ENCODE measurements around the gene LOXL1.

The LOXL1 gene

GRCh38 chr15:73889762-73890124, 36.5 kb upstream of the LOXL1 start:
- Histone ChIP-seq H3K27ac (ENCODE audit: low read length) (no peak overlapping the region), H3K9ac (ENCODE audit: low read length) (no peak overlapping the region), H3K36me3 (ENCODE audit: control insufficient read depth, low read depth, low read length) (no peaks in the 10 kb centered on the region), H3K4me3 (ENCODE audit: low read length) (no peak overlapping the region), H3K27me3 (ENCODE audit: control insufficient read depth, insufficient read depth, low read length) (no peaks in the 10 kb centered on the region), H3K9me3 (ENCODE audit: control insufficient read depth, low read depth, low read length) (peaks cover 4% of the 10 kb centered on the region), H3K4me1 (ENCODE audit: control insufficient read depth, low read depth, low read length) (no peaks in the 10 kb centered on the region)

- Histone ChIP-seq H3K27ac (ENCODE audit: low read length) (no peak overlapping the region), H3K9me3 (ENCODE audit: control insufficient read depth, low read depth, low read length) (peaks cover 4% of the 10 kb centered on the region), H3K27me3 (ENCODE audit: control insufficient read depth, insufficient read depth, low read length) (no peaks in the 10 kb centered on the region), H3K9ac (ENCODE audit: low read length) (no peak overlapping the region), H3K4me1 (ENCODE audit: control insufficient read depth, low read depth, low read length) (no peaks in the 10 kb centered on the region), H3K36me3 (ENCODE audit: control insufficient read depth, low read depth, low read length) (no peaks in the 10 kb centered on the region), H3K4me3 (ENCODE audit: low read length) (no peak overlapping the region)
Measured at GRCh38 chr15:73891328-73892315, 34.6 kb upstream of the LOXL1 start.

DNA sequence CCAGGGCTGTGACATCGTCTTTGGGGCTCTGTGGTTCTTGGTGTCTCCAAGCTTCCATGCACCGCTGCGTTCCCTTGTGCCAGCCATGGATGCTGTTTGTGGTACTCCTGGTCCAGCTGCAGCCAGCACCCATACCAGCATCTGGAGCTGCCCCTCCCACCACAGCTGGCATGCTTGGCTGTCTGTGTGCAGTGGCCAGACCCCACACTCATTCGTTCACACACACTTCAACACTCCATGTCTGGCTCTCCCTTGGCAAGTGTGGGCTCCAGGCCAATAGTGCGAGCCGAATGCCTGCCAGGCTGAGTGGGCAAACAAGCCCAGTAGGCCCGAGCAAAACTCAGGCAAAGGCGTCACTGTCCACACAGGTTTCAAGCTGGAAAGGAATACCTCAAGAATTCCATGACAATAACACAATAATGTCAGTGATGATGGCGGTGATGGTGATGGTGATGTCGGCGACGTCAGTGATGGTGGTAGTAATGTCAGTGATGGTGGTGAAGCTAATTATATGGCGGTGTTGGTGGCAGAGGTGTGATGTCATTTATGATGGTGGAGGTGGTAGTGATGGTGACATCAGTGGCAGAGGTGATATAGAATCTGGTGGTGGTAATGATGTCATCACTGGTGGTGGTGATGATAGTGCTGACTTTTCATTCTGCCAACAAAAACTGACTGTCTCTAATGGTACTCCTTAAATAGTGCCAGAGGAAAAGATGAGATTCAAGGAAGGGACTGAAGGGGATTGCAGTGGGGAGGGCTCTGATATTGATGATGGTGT, 33.6 kb upstream of the LOXL1 start:
- Histone ChIP-seq H3K4me1 (ENCODE audit: control insufficient read depth, low read depth, low read length) (no peaks in the 10 kb centered on the region), H3K9ac (ENCODE audit: low read length) (no peak overlapping the region), H3K4me3 (ENCODE audit: low read length) (no peak overlapping the region), H3K27ac (ENCODE audit: low read length) (no peak overlapping the region), H3K36me3 (ENCODE audit: control insufficient read depth, low read depth, low read length) (no peaks in the 10 kb centered on the region), H3K9me3 (ENCODE audit: control insufficient read depth, low read depth, low read length) (peaks cover 4% of the 10 kb centered on the region), H3K27me3 (ENCODE audit: control insufficient read depth, insufficient read depth, low read length) (no peaks in the 10 kb centered on the region)

GRCh38 chr15:73894133-73894814, 32.0 kb upstream of the LOXL1 start:
- Histone ChIP-seq H3K36me3 (ENCODE audit: control insufficient read depth, low read depth, low read length) (no peaks in the 10 kb centered on the region), H3K4me1 (ENCODE audit: control insufficient read depth, low read depth, low read length) (no peaks in the 10 kb centered on the region), H3K9me3 (ENCODE audit: control insufficient read depth, low read depth, low read length) (peaks cover 4% of the 10 kb centered on the region), H3K27ac (ENCODE audit: low read length) (no peak overlapping the region), H3K4me3 (ENCODE audit: low read length) (no peak overlapping the region), H3K27me3 (ENCODE audit: control insufficient read depth, insufficient read depth, low read length) (no peaks in the 10 kb centered on the region), H3K9ac (ENCODE audit: low read length) (no peak overlapping the region)

- H3K36me3 ChIP-seq (ENCODE audit: control insufficient read depth, low read depth, low read length), result no peaks in the 10 kb centered on the region
- H3K27ac ChIP-seq (ENCODE audit: low read length), result no peak overlapping the region
- H3K4me3 ChIP-seq (ENCODE audit: low read length), result no peak overlapping the region
- no peaks in the 10 kb centered on the region for H3K9me3 ChIP-seq (ENCODE audit: control insufficient read depth, low read depth, low read length)
- no peaks in the 10 kb centered on the region for H3K27me3 ChIP-seq (ENCODE audit: control insufficient read depth, insufficient read depth, low read length)
- H3K9ac ChIP-seq (ENCODE audit: low read length), result no peak overlapping the region
- no peaks in the 10 kb centered on the region for H3K4me1 ChIP-seq (ENCODE audit: control insufficient read depth, low read depth, low read length)
Measured at GRCh38 chr15:73897441-73898261, 28.6 kb upstream of the LOXL1 start.

GRCh38 chr15:73899197-73900094, 26.8 kb upstream of the LOXL1 start:
- Histone ChIP-seq H3K4me3 (ENCODE audit: low read length) (no peak overlapping the region), H3K27me3 (ENCODE audit: control insufficient read depth, insufficient read depth, low read length) (no peaks in the 10 kb centered on the region), H3K36me3 (ENCODE audit: control insufficient read depth, low read depth, low read length) (no peaks in the 10 kb centered on the region), H3K27ac (ENCODE audit: low read length) (no peak overlapping the region), H3K4me1 (ENCODE audit: control insufficient read depth, low read depth, low read length) (no peaks in the 10 kb centered on the region), H3K9ac (ENCODE audit: low read length) (no peak overlapping the region), H3K9me3 (ENCODE audit: control insufficient read depth, low read depth, low read length) (no peaks in the 10 kb centered on the region)

- no peaks in the 10 kb centered on the region for H3K9me3 ChIP-seq (ENCODE audit: control insufficient read depth, low read depth, low read length)
- H3K27ac ChIP-seq (ENCODE audit: low read length), result no peak overlapping the region
- H3K36me3 ChIP-seq (ENCODE audit: control insufficient read depth, low read depth, low read length), result no peaks in the 10 kb centered on the region
- H3K4me3 ChIP-seq (ENCODE audit: low read length), result no peak overlapping the region
- H3K9ac ChIP-seq (ENCODE audit: low read length), result no peak overlapping the region
- no peaks in the 10 kb centered on the region for H3K27me3 ChIP-seq (ENCODE audit: control insufficient read depth, insufficient read depth, low read length)
- no peaks in the 10 kb centered on the region for H3K4me1 ChIP-seq (ENCODE audit: control insufficient read depth, low read depth, low read length)
Measured at GRCh38 chr15:73900095-73900712, 26.1 kb upstream of the LOXL1 start.

DNA sequence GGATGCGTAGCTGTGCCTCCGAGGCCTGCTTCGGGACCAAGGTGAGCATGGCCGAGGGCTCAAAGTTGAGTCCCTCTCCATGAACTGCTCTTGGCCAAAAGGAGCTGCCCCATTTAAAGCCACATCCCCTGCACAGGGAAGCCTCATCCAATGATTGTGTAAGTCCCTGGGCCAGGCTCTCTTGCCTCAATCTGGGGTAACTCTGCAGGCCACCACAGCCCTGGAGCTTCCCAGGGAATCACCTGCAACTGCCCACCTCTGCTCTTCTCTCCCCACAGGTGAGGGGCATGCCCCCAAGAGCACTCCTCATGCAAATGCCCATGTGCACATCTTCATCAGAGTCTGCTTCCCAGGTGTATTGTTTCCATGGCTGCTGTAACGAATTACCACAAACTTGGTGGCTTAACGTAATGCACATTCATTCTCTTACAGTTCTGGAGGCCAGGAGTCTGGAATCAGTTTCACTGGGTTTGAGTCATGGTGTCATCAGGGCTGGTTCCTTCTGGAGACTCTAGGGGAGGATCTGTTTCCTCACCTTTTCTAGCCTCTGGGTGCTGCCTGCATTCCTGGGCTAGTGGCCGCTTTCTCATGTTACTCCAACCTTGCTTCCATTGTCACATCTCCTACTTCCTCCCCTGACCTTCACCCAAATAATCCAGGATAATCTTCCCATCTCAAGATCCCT, 25.0 kb upstream of the LOXL1 start:
- H3K36me3 ChIP-seq (ENCODE audit: control insufficient read depth, low read depth, low read length), result no peaks in the 10 kb centered on the region
- H3K9ac ChIP-seq (ENCODE audit: low read length), result no peak overlapping the region
- H3K4me3 ChIP-seq (ENCODE audit: low read length), result no peak overlapping the region
- no peaks in the 10 kb centered on the region for H3K4me1 ChIP-seq (ENCODE audit: control insufficient read depth, low read depth, low read length)
- H3K27ac ChIP-seq (ENCODE audit: low read length), result no peak overlapping the region
- H3K9me3 ChIP-seq (ENCODE audit: control insufficient read depth, low read depth, low read length), result no peaks in the 10 kb centered on the region
- no peaks in the 10 kb centered on the region for H3K27me3 ChIP-seq (ENCODE audit: control insufficient read depth, insufficient read depth, low read length)

DNA sequence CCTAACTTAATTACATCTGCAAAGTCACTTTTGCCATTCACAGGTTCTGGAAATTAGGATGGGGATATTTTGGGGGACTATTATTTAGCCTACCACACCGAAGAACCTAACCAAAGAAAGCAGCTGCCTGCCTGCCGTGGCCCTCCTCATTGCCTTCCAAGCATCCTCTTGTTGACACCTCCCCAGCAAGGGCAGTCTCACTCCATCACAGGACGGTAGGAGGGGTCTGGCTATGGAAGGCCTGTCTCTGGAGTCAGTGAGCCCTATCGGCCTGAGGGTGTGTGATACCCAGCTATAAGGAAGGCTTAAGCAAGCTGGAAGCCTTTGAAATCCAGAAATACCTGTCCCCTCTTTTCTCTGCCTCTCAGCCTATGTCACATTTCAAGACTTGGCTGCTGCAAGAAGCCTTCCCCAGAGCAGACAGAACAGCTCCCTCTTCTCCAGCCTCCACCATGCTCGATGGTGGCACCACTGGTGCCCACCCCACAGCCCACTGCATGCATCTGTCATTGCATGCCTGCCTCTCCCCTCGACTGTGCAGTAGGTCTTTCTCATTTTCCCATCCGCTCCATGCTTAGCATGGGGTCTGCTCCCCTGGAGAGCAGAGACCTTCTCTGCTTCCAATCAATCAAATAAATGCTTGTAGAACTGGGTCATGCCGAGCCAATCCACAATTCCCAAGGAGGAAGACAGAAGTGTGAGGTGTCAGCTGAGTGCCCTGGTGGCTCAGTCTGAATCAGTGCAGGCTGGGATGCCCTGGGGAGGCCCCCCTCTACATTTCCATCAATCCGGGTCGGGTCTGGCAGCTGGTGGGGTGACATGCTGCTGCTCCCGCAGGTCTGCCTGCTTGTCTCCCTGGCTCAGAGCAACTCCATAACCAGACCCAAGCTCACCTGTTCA, 23.9 kb upstream of the LOXL1 start:
- no peaks in the 10 kb centered on the region for H3K36me3 ChIP-seq (ENCODE audit: control insufficient read depth, low read depth, low read length)

More for the DNA sequence above, 23.9 kb upstream of the LOXL1 start:
- Histone ChIP-seq H3K27me3 (ENCODE audit: control insufficient read depth, insufficient read depth, low read length) (no peaks in the 10 kb centered on the region), H3K9me3 (ENCODE audit: control insufficient read depth, low read depth, low read length) (no peaks in the 10 kb centered on the region), H3K9ac (ENCODE audit: low read length) (no peak overlapping the region), H3K27ac (ENCODE audit: low read length) (no peak overlapping the region), H3K4me3 (ENCODE audit: low read length) (no peak overlapping the region), H3K4me1 (ENCODE audit: control insufficient read depth, low read depth, low read length) (no peaks in the 10 kb centered on the region)
